Psoas muscle (tissue), 8 donors: ENCODE data around the gene LYSMD4. TPM values are rescaled to one million over a fixed set of nuclear protein-coding genes. Genes with fewer than 3 reads are reported as not detected.

Experiments
- ATAC-seq, 4 donors: fragments of 200-7000 bp; cut with Tn5 transposase; one replicate each; pipeline ENCODE4 v1.9.1; 2020; ENCODE audit warnings: moderate library complexity in 3 of 4, mild to moderate bottlenecking in 2 of 4
- DNase-seq, 2 donors: peaks; one replicate each; pipeline ENCODE4 v3.0.0-alpha.2; 2020
- H3K27ac ChIP-seq: fragments of 200-600 bp; one replicate; pipeline ENCODE4 v1.8.0; 2022
- H3K27me3 ChIP-seq, 3 donors: fragments of 200-600 bp in 1 of 3; one replicate each; pipeline versions ENCODE4 v1.6.1 to v1.8.0; 2013 to 2022; ENCODE audit warnings: low read length in 2 of 3, mild to moderate bottlenecking in 2 of 3, moderate library complexity in 1 of 3; ENCODE audit not compliant: insufficient read depth in 3 of 3
- H3K36me3 ChIP-seq, 2 donors: fragments of 200-600 bp in 1 of 2; one replicate each; pipeline versions ENCODE4 v1.6.1 to v1.8.0; 2013 to 2022; ENCODE audit warnings: low read depth in 1 of 2, mild to moderate bottlenecking in 1 of 2, moderate library complexity in 1 of 2; ENCODE audit not compliant: insufficient read depth in 1 of 2
- H3K4me1 ChIP-seq: fragments of 200-600 bp; one replicate; pipeline ENCODE4 v1.8.0; 2022
- H3K4me3 ChIP-seq: fragments of 200-600 bp; one replicate; pipeline ENCODE4 v1.8.0; 2022; ENCODE audit warnings: mild to moderate bottlenecking
- H3K9me3 ChIP-seq: fragments of 200-600 bp; one replicate; pipeline ENCODE4 v1.8.0; 2022
- WGBS, 3 donors: extraction: QIAGEN DNeasy Blood & Tissue Kit; methylation state at CpG; one replicate each; pipeline versions ENCODE4 v1.1.6 to v1.1.7; 2013; 5-methylcytosine and 5-hydroxymethylcytosine counted together
- intact Hi-C, 2 donors: fragments of 100-400 bp; cut with DNase I; formaldehyde crosslinking; loops; one replicate each; pipeline versions ENCODE4 v1.11.0 to v1.14.2; 2022
- polyA plus RNA-seq, 3 donors: library from polyadenylated mRNA; stranded (reverse); fragments of 200-250 nt; gene quantifications; one replicate each; pipeline ENCODE4 v1.2.3, GENCODE V29; 2013
- total RNA-seq, 4 donors: library from RNA; stranded (reverse); fragmentation: NEBNext Ultra II Directional in 2 of 4; extraction: Animal tissue kit (Norgen Biotek cat#: 25700) in 2 of 4; gene quantifications; one replicate each; pipeline versions ENCODE4 v1.2.1 to v1.2.4, GENCODE V29; 2021 to 2023
- TF ChIP-seq, protein P1 (sequence below): fragments of 200-600 bp; IDR thresholded peaks from one replicate; pipeline ENCODE4 v1.8.0; 2022; ENCODE audit warnings: antibody characterized with exemption
- donor health status: healthy with polysubstance abuse.
- donor health status: DM: no; HTN: no; CAD: no; lungs with moderate emphysema.
- donor health status: Bipolar disorder and iron deficiency.
- donor health status: healthy.
- donor health status: DM: yes; HTN: yes; CAD: no.
- donor health status: DM: no; HTN: no; CAD: no.
- donor health status: DM: no; HTN: no; CAD: no.
- donor health status: DM: yes; HTN: yes; CAD: no.

LYSMD4 gene
- total and polyA plus RNA-seq, 7 donors: 3.6 to 13.5 (median 7.3) TPM

DNA sequence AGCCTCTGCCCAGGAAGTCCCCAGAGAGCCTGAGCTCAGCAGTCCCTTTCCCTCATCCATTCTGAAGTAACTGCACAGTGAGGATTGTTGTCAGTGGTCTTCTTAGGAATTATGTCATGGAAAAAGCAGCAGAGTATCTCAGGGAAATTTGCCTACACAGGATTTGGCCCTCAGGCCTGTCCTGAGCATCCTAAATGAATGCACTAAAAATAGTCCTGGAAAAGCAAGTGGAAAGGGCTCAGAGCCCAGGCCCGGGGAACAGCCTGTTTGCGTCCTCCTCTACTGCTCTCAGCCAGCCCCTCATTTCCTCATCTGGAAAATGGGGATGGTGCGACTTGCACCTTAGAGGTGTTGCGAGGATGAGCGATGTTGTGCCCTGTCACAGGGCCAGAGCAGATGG is 21.6 kb downstream of the LYSMD4 start:
- DNase-seq: no peak
- Histone ChIP-seq H3K4me1 (peaks cover 56% of the 10 kb centered on the region), H3K27me3 (no peaks in the 10 kb centered on the region), H3K4me3 (no peak overlapping the region), H3K36me3 (peaks cover 3 to 56% of the 10 kb centered on the region in 2 donors), H3K9me3 (no peaks in the 10 kb centered on the region), H3K27ac (peak overlapping the region; percentile 89)
- intact Hi-C loops: no loop called here
- TF ChIP-seq, protein P1, sequence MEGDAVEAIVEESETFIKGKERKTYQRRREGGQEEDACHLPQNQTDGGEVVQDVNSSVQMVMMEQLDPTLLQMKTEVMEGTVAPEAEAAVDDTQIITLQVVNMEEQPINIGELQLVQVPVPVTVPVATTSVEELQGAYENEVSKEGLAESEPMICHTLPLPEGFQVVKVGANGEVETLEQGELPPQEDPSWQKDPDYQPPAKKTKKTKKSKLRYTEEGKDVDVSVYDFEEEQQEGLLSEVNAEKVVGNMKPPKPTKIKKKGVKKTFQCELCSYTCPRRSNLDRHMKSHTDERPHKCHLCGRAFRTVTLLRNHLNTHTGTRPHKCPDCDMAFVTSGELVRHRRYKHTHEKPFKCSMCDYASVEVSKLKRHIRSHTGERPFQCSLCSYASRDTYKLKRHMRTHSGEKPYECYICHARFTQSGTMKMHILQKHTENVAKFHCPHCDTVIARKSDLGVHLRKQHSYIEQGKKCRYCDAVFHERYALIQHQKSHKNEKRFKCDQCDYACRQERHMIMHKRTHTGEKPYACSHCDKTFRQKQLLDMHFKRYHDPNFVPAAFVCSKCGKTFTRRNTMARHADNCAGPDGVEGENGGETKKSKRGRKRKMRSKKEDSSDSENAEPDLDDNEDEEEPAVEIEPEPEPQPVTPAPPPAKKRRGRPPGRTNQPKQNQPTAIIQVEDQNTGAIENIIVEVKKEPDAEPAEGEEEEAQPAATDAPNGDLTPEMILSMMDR: no peak
- no peak for ATAC-seq
- 38 to 50% (median 45%) methylated on average over 5 of the region's 5 CpGs for WGBS, 3 donors

DNA sequence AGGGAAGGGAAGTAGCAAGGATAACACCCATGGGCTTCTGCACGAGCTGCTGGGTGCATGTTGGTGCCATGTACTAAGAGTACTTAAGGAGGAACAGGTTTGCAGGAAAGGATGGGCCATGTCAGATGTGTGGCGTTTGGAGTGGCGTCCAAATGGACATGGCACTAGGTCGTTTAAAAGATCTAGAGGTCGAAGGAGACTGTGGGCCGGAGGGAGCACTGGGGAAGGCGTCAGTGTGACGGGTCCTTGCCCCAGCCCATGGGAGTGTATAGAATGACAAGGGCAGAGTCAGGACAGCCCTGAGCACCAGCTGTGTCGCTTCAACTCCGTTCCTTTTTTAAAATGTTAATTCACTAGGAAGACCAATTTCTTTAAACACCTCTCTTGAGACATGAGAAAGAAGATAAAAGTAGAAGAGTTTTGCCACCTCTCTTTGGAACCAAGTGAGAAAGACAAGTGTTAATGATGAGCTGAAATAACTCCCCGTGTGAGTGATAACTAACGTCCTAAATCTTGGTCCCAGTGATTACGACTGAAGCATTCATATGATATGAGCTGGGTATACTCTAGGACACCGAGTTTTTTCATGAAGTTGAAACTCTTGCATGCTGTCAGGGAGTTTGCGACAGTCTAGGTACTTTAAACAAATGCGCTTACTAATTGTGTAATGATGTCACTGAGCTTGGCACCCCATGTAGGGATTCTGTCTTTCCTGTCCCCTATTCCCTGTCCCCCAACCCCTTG is 23.8 kb downstream of the LYSMD4 start:
- Histone ChIP-seq H3K27ac (peak overlapping the region; percentile 89), H3K36me3 (peaks cover 3 to 44% of the 10 kb centered on the region in 2 donors), H3K27me3 (no peaks in the 10 kb centered on the region), H3K4me3 (no peak overlapping the region), H3K4me1 (peaks cover 57% of the 10 kb centered on the region), H3K9me3 (no peaks in the 10 kb centered on the region)
- WGBS, 3 donors: 49 to 72% (median 50%) methylated on average over 16 of the region's 16 CpGs
- DNase-seq (no peak), ATAC-seq (peak in 3 of 4 donors; percentile 34 to 38 (median 36))
- TF ChIP-seq, protein P1: no peak
- intact Hi-C loops: loop anchor here (5.0 kb wide), 4 partner anchors 142 to 437 kb away; partner anchors contain the start of gene MEF2A (in 1 of the 2)

DNA sequence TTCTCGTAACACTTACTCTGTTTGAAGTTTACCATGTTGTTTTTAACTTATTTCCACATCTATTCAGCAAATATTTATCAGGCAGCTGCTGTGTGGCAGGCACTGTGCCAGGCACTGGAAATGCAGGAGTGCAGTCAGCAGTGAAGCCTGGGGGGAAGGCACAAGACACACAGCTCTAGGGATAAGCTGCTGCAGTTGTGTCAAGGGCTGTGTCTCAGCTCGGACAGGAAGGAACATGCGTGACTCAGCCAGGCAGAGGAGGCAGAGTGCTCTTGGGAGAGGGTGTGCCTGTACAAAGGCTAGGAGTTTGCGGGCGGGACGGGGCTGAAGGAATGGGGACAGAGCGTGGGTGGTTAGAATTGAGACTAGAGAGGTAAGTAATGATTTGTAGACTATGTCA is 24.7 kb downstream of the LYSMD4 start:
- Histone ChIP-seq H3K4me3 (peak overlapping the region; percentile 41), H3K9me3 (no peaks in the 10 kb centered on the region), H3K27ac (peak overlapping the region; percentile 89), H3K4me1 (peaks cover 62% of the 10 kb centered on the region), H3K27me3 (no peaks in the 10 kb centered on the region), H3K36me3 (peaks cover 3 to 35% of the 10 kb centered on the region in 2 donors)
- intact Hi-C loops: loop anchor here (5.0 kb wide), 4 partner anchors 141 to 436 kb away; partner anchors contain the start of gene MEF2A (in 1 of the 2)
- ATAC-seq (peak; percentile 78 to 90 (median 85)), DNase-seq (peak; percentile 85 to 89)
- TF ChIP-seq, protein P1: no peak
- WGBS, 3 donors: 28 to 55% (median 41%) methylated on average over 7 of the region's 7 CpGs

DNA sequence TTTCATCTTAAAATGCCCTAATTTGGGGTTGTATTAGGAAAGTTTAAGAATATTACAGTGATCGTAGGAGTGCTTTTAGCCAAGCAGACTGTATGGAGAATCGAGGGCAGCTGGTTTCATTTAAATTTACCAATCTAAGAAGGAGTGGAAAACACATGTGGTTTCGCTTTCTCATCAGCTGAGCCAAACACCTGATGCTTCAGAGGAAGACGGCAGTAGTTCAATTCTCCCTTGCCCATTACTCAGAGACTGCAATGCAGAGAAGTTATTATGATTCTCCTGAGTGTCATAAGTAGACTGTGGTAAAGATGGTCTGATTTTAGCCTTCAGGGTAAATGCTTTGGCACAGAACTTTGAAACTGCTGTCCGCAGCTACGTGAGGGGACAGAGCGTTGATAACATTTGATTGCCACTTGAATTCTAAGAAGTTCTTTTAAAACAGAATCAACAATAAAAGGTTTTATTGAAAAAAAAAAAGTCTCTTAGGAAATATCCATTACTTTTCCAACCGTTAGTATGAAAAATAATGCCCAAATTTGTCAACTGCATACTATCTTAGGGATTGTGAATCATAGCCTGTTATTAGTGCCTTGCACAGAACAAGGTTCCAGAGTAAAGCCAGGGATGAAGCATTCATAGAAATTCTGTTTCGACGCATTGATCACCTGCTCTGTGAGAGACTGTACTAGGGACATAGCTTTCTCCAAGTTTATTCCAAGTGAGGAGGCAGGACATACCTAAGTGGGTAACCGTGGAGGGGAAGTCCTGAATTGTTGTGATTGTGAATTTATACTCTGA is 25.6 kb downstream of the LYSMD4 start:
- 19 to 39% (median 32%) methylated on average over 11 of the region's 11 CpGs for WGBS, 3 donors
- Histone ChIP-seq H3K4me3 (peak overlapping the region; percentile 41), H3K27me3 (no peaks in the 10 kb centered on the region), H3K36me3 (peaks cover 3 to 26% of the 10 kb centered on the region in 2 donors), H3K9me3 (no peaks in the 10 kb centered on the region), H3K4me1 (peaks cover 71% of the 10 kb centered on the region), H3K27ac (peak overlapping the region; percentile 89)
- intact Hi-C loops: loop anchor here (5.0 kb wide), 4 partner anchors 140 to 435 kb away; partner anchors contain the start of gene MEF2A (in 1 of the 2)
- ATAC-seq (peak; percentile 29 to 72 (median 63)), DNase-seq (no peak)
- TF ChIP-seq, protein P1: no peak
